ENCODE data around the gene TTLL13. TPM values are rescaled to one million over a fixed set of nuclear protein-coding genes. Genes with fewer than 3 reads are reported as not detected.

The TTLL13 gene
- total RNA-seq, 1 experiment from 2014 or later, result not detected

DNA sequence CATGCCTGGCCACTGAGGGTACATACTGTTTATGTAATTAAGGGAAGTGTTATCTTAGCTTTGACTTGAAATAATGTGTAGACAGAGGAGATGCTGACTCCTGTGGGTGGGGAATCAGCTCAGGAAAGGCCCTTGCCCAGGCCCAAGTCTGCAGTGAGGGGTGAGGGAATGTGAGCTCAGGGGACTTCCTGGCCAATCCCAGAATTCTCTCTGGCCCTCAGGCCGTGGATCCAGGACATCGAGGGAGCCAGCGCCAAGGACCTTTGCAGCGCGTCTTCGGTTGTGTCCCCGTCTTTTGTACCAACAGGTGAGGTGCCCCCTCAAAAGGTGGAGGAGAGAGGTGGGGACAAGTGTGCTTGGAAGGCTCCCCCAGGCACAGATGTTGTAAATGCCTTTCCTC is 22.0 kb upstream of the TTLL13 start:
- Histone ChIP-seq H3F3A (ENCODE audit: low read length, unreplicated experiment) (no peaks in the 10 kb centered on the region), H3K27me3 (ENCODE audit: low read length) (no peaks in the 10 kb centered on the region), H4K20me1 (ENCODE audit: low read length) (no peaks in the 10 kb centered on the region), H3K36me3 (ENCODE audit: low read depth, low read length) (peaks cover 70% of the 10 kb centered on the region), H3K79me2 (ENCODE audit: low read length) (peaks cover 23% of the 10 kb centered on the region), H3K4me2 (ENCODE audit: low read length) (no peak overlapping the region), H3K4me1 (ENCODE audit: insufficient read depth, low read length) (peaks cover 16% of the 10 kb centered on the region), H3K27ac (ENCODE audit: low read length) (no peak overlapping the region), H3K4me3 (ENCODE audit: low read length) (no peak overlapping the region), H3K9ac (ENCODE audit: low read length) (no peak overlapping the region), H2AFZ (ENCODE audit: low read length) (no peak overlapping the region), H3K9me2 (replicated peaks; ENCODE audit: low read length) (no peaks in the 10 kb centered on the region), H3K9me3 (ENCODE audit: low read length) (no peaks in the 10 kb centered on the region)
- TF ChIP-seq EZH2 (IDR thresholded peaks at IDR 0.05; ENCODE audit: low read length, unreplicated experiment), result no peak
- TF ChIP-seq, protein P1, sequence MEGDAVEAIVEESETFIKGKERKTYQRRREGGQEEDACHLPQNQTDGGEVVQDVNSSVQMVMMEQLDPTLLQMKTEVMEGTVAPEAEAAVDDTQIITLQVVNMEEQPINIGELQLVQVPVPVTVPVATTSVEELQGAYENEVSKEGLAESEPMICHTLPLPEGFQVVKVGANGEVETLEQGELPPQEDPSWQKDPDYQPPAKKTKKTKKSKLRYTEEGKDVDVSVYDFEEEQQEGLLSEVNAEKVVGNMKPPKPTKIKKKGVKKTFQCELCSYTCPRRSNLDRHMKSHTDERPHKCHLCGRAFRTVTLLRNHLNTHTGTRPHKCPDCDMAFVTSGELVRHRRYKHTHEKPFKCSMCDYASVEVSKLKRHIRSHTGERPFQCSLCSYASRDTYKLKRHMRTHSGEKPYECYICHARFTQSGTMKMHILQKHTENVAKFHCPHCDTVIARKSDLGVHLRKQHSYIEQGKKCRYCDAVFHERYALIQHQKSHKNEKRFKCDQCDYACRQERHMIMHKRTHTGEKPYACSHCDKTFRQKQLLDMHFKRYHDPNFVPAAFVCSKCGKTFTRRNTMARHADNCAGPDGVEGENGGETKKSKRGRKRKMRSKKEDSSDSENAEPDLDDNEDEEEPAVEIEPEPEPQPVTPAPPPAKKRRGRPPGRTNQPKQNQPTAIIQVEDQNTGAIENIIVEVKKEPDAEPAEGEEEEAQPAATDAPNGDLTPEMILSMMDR (conservative IDR thresholded peaks at IDR 0.05; ENCODE audit: low read depth, low read length), result no peak
- no peak for TF ChIP-seq EZH2phosphoT487 (IDR thresholded peaks at IDR 0.05; ENCODE audit: borderline replicate concordance, low read length)
- ATAC-seq (no peak), DNase-seq (no peak)
- POLR2A ChIA-PET (ENCODE audit: unreplicated experiment), result no interaction called here
- CTCF ChIA-PET, result no interaction called here
- no TSS peak for BruUV-seq (replicated peaks)
- intact Hi-C loops (cut with micrococcal nuclease), result no loop called here

DNA sequence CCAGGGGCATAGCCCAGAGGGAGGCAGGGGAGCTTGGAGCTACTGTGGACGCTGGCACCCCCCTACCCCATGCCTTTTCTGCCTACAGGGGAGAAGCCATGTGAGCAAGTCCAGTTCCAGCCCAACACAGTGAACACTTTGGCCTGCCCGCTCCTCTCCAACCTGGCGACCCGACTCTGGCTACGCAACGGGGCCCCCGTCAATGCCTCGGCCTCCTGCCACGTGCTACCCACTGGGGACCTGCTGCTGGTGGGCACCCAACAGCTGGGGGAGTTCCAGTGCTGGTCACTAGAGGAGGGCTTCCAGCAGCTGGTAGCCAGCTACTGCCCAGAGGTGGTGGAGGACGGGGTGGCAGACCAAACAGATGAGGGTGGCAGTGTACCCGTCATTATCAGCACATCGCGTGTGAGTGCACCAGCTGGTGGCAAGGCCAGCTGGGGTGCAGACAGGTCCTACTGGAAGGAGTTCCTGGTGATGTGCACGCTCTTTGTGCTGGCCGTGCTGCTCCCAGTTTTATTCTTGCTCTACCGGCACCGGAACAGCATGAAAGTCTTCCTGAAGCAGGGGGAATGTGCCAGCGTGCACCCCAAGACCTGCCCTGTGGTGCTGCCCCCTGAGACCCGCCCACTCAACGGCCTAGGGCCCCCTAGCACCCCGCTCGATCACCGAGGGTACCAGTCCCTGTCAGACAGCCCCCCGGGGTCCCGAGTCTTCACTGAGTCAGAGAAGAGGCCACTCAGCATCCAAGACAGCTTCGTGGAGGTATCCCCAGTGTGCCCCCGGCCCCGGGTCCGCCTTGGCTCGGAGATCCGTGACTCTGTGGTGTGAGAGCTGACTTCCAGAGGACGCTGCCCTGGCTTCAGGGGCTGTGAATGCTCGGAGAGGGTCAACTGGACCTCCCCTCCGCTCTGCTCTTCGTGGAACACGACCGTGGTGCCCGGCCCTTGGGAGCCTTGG is 21.3 kb upstream of the TTLL13 start:
- ATAC-seq (no peak), DNase-seq (no peak)
- TF ChIP-seq, protein P1 (conservative IDR thresholded peaks at IDR 0.05; ENCODE audit: low read depth, low read length), result no peak
- TF ChIP-seq EZH2 (IDR thresholded peaks at IDR 0.05; ENCODE audit: low read length, unreplicated experiment), result no peak
- H3K9me2 ChIP-seq (replicated peaks; ENCODE audit: low read length), result no peaks in the 10 kb centered on the region
- BruUV-seq (replicated peaks), result no TSS peak
- H3K4me2 ChIP-seq (ENCODE audit: low read length), result no peak overlapping the region
- no peak overlapping the region for H3K4me3 ChIP-seq (ENCODE audit: low read length)
- H2AFZ ChIP-seq (ENCODE audit: low read length), result no peak overlapping the region
- H3F3A ChIP-seq (ENCODE audit: low read length, unreplicated experiment), result no peaks in the 10 kb centered on the region
- ChIA-PET CTCF (no interaction called here), POLR2A (ENCODE audit: unreplicated experiment) (no interaction called here)
- H4K20me1 ChIP-seq (ENCODE audit: low read length), result no peaks in the 10 kb centered on the region
- peaks cover 30% of the 10 kb centered on the region for H3K79me2 ChIP-seq (ENCODE audit: low read length)
- peaks cover 18% of the 10 kb centered on the region for H3K4me1 ChIP-seq (ENCODE audit: insufficient read depth, low read length)
- H3K9ac ChIP-seq (ENCODE audit: low read length), result no peak overlapping the region
- no peak overlapping the region for H3K27ac ChIP-seq (ENCODE audit: low read length)
- intact Hi-C loops (cut with micrococcal nuclease), result no loop called here
- H3K27me3 ChIP-seq (ENCODE audit: low read length), result no peaks in the 10 kb centered on the region
- H3K9me3 ChIP-seq (ENCODE audit: low read length), result no peaks in the 10 kb centered on the region
- H3K36me3 ChIP-seq (ENCODE audit: low read depth, low read length), result peaks cover 67% of the 10 kb centered on the region

DNA sequence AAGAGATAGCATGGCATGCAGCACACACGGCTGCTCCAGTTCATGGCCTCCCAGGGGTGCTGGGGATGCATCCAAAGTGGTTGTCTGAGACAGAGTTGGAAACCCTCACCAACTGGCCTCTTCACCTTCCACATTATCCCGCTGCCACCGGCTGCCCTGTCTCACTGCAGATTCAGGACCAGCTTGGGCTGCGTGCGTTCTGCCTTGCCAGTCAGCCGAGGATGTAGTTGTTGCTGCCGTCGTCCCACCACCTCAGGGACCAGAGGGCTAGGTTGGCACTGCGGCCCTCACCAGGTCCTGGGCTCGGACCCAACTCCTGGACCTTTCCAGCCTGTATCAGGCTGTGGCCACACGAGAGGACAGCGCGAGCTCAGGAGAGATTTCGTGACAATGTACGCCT is 20.4 kb upstream of the TTLL13 start:
- no peak overlapping the region for H3K9ac ChIP-seq (ENCODE audit: low read length)

More for the DNA sequence above, 20.4 kb upstream of the TTLL13 start:
- ATAC-seq (no peak), DNase-seq (no peak)
- no peaks in the 10 kb centered on the region for H3K9me3 ChIP-seq (ENCODE audit: low read length)
- H3K4me3 ChIP-seq (ENCODE audit: low read length), result no peak overlapping the region
- TF ChIP-seq EZH2phosphoT487 (IDR thresholded peaks at IDR 0.05; ENCODE audit: borderline replicate concordance, low read length), result no peak
- TF ChIP-seq EZH2 (IDR thresholded peaks at IDR 0.05; ENCODE audit: low read length, unreplicated experiment), result no peak
- TF ChIP-seq, protein P1 (conservative IDR thresholded peaks at IDR 0.05; ENCODE audit: low read depth, low read length), result no peak
- intact Hi-C loops (cut with micrococcal nuclease), result no loop called here
- peaks cover 36% of the 10 kb centered on the region for H3K79me2 ChIP-seq (ENCODE audit: low read length)
- peaks cover 59% of the 10 kb centered on the region for H3K36me3 ChIP-seq (ENCODE audit: low read depth, low read length)
- H3K4me2 ChIP-seq (ENCODE audit: low read length), result no peak overlapping the region
- POLR2A ChIA-PET (ENCODE audit: unreplicated experiment), result no interaction called here
- no peaks in the 10 kb centered on the region for H3K27me3 ChIP-seq (ENCODE audit: low read length)
- CTCF ChIA-PET, result no interaction called here
- H4K20me1 ChIP-seq (ENCODE audit: low read length), result no peaks in the 10 kb centered on the region
- no peak overlapping the region for H3K27ac ChIP-seq (ENCODE audit: low read length)
- H3K9me2 ChIP-seq (replicated peaks; ENCODE audit: low read length), result no peaks in the 10 kb centered on the region
- H3F3A ChIP-seq (ENCODE audit: low read length, unreplicated experiment), result no peaks in the 10 kb centered on the region
- peaks cover 18% of the 10 kb centered on the region for H3K4me1 ChIP-seq (ENCODE audit: insufficient read depth, low read length)
- TSS peak; percentile 23 for BruUV-seq (replicated peaks)
- no peak overlapping the region for H2AFZ ChIP-seq (ENCODE audit: low read length)
